Measurements from ENCODE around the gene CCDC177. TPM values are rescaled to one million over a fixed set of nuclear protein-coding genes. Genes with fewer than 3 reads are reported as not detected.

CCDC177 gene
- total RNA-seq, 1 experiment from 2014 or later, result 0.82 TPM

DNA sequence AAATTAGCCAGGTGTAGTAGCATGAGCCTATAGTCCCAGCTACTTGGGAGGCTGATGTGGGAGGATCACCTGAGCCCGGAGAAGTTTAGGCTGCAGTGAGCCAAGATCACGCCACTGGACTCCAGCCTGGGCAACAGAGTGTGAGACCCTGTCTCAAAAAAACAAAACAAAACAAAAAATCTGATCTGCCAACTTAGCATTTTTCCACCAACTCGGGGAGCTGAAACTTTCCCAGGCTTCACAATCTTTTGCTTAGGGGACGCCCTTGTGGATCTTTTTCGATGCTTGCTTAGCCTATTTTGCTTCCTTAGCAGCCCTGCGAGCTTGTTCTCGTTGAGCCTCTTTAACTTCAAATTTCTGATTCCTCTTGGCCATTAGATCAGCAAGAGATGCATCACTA lies 13.8 kb downstream of the CCDC177 start:
- BruUV-seq (replicated peaks), result no TSS peak
- no peaks in the 10 kb centered on the region for H3K9me3 ChIP-seq
- no peaks in the 10 kb centered on the region for H3K36me3 ChIP-seq (ENCODE audit: control insufficient read depth, insufficient read depth, low read length)
- no peak for DNase-seq
- no peak overlapping the region for H3K4me3 Mint-ChIP-seq (ENCODE audit: unreplicated experiment)
- no peaks in the 10 kb centered on the region for H3K4me1 Mint-ChIP-seq (ENCODE audit: low read depth, unreplicated experiment)
- TF ChIP-seq, protein P1, sequence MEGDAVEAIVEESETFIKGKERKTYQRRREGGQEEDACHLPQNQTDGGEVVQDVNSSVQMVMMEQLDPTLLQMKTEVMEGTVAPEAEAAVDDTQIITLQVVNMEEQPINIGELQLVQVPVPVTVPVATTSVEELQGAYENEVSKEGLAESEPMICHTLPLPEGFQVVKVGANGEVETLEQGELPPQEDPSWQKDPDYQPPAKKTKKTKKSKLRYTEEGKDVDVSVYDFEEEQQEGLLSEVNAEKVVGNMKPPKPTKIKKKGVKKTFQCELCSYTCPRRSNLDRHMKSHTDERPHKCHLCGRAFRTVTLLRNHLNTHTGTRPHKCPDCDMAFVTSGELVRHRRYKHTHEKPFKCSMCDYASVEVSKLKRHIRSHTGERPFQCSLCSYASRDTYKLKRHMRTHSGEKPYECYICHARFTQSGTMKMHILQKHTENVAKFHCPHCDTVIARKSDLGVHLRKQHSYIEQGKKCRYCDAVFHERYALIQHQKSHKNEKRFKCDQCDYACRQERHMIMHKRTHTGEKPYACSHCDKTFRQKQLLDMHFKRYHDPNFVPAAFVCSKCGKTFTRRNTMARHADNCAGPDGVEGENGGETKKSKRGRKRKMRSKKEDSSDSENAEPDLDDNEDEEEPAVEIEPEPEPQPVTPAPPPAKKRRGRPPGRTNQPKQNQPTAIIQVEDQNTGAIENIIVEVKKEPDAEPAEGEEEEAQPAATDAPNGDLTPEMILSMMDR (IDR thresholded peaks at IDR 0.05; ENCODE audit: insufficient read depth in 1 of 2, low read depth in 1 of 2, low read length in 1 of 2, severe bottlenecking in 1 of 2, unreplicated experiment in 1 of 2), result no peak
- H3K27me3 Mint-ChIP-seq (ENCODE audit: insufficient read depth, unreplicated experiment), result peaks cover 20% of the 10 kb centered on the region
- H3K27ac Mint-ChIP-seq (ENCODE audit: unreplicated experiment), result no peak overlapping the region
- no peaks in the 10 kb centered on the region for H3K9me3 Mint-ChIP-seq (ENCODE audit: unreplicated experiment)
- ChIA-PET CTCF (no interaction called here), POLR2A (no interaction called here)
- no peaks in the 10 kb centered on the region for H3K4me1 ChIP-seq
- H3K4me3 ChIP-seq (ENCODE audit: low read depth, low read length), result no peak overlapping the region
- no peaks in the 10 kb centered on the region for H3K27me3 ChIP-seq (replicated peaks; ENCODE audit: control insufficient read depth, insufficient read depth, low read length)
- intact Hi-C loops (cut with micrococcal nuclease; ENCODE audit: unreplicated experiment), result no loop called here
- no peaks in the 10 kb centered on the region for H3K36me3 Mint-ChIP-seq (ENCODE audit: insufficient read depth, unreplicated experiment)

DNA sequence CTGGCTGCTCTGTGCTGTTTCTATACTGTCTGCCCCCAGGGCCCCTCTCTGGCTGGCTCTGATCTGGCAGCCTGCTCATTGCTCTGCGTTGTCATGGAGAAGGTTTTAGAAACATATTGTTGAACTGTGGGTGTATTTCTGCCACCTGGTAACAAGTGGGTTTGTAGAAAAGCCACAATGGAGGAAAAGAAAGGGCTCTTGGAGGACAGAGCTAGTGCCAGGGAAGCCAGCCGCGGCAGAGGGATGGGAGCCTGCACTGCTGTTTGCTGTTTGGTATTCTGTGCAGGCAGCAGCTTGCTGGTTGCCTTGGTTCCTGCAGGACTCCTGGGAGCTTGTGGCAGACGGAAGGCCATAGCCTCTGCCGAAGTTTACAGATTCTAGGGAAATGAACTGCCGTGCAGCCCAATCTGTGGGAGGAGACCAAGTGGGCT lies 15.1 kb downstream of the CCDC177 start:
- Histone ChIP-seq H3K4me3 (ENCODE audit: low read depth, low read length) (no peak overlapping the region), H3K4me1 (no peaks in the 10 kb centered on the region), H3K36me3 (ENCODE audit: control insufficient read depth, insufficient read depth, low read length) (no peaks in the 10 kb centered on the region), H3K27me3 (replicated peaks; ENCODE audit: control insufficient read depth, insufficient read depth, low read length) (no peaks in the 10 kb centered on the region), H3K9me3 (no peaks in the 10 kb centered on the region)
- Mint-ChIP-seq H3K4me3 (ENCODE audit: unreplicated experiment) (no peak overlapping the region), H3K4me1 (ENCODE audit: low read depth, unreplicated experiment) (no peaks in the 10 kb centered on the region), H3K27me3 (ENCODE audit: insufficient read depth, unreplicated experiment) (peaks cover 15% of the 10 kb centered on the region), H3K27ac (ENCODE audit: unreplicated experiment) (no peak overlapping the region), H3K36me3 (ENCODE audit: insufficient read depth, unreplicated experiment) (no peaks in the 10 kb centered on the region), H3K9me3 (ENCODE audit: unreplicated experiment) (no peaks in the 10 kb centered on the region)
- no TSS peak for BruUV-seq (replicated peaks)
- intact Hi-C loops (cut with micrococcal nuclease; ENCODE audit: unreplicated experiment), result no loop called here
- POLR2A ChIA-PET, result no interaction called here
- TF ChIP-seq, protein P1 (IDR thresholded peaks at IDR 0.05; ENCODE audit: insufficient read depth in 1 of 2, low read depth in 1 of 2, low read length in 1 of 2, severe bottlenecking in 1 of 2, unreplicated experiment in 1 of 2), result no peak
- no peak for DNase-seq
- CTCF ChIA-PET, result no interaction called here

DNA sequence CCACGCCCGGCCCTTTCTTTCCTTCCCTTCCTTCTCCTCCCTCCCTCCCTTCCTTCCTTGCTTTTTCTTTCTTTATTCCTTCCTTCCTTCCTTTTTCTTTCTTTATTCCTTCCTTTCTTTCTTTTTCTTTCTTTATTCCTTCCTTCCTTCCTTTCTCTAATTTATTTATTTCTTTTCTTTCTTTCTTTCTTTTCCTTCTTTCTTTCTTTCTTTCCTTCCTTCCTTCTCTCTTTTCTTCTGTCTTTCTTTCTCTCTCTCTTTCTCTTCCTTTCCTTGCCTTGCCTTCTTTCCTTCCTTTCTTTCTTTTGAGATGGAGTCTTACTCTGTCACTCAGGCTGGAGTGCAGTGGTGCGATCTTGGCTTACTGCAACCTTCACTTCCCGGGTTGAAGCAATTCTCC lies 15.9 kb downstream of the CCDC177 start:
- Histone ChIP-seq H3K9me3 (no peaks in the 10 kb centered on the region), H3K4me1 (no peaks in the 10 kb centered on the region), H3K36me3 (ENCODE audit: control insufficient read depth, insufficient read depth, low read length) (no peaks in the 10 kb centered on the region), H3K27me3 (replicated peaks; ENCODE audit: control insufficient read depth, insufficient read depth, low read length) (no peaks in the 10 kb centered on the region), H3K4me3 (ENCODE audit: low read depth, low read length) (no peak overlapping the region)
- CTCF ChIA-PET, result no interaction called here
- Mint-ChIP-seq H3K4me3 (ENCODE audit: unreplicated experiment) (no peak overlapping the region), H3K27me3 (ENCODE audit: insufficient read depth, unreplicated experiment) (peaks cover 11% of the 10 kb centered on the region), H3K9me3 (ENCODE audit: unreplicated experiment) (no peaks in the 10 kb centered on the region), H3K4me1 (ENCODE audit: low read depth, unreplicated experiment) (no peaks in the 10 kb centered on the region), H3K27ac (ENCODE audit: unreplicated experiment) (no peak overlapping the region), H3K36me3 (ENCODE audit: insufficient read depth, unreplicated experiment) (no peaks in the 10 kb centered on the region)
- no TSS peak for BruUV-seq (replicated peaks)
- DNase-seq, result no peak
- POLR2A ChIA-PET, result no interaction called here
- TF ChIP-seq, protein P1 (IDR thresholded peaks at IDR 0.05; ENCODE audit: insufficient read depth in 1 of 2, low read depth in 1 of 2, low read length in 1 of 2, severe bottlenecking in 1 of 2, unreplicated experiment in 1 of 2), result no peak
- intact Hi-C loops (cut with micrococcal nuclease; ENCODE audit: unreplicated experiment), result no loop called here

Data from Caco-2 (cell line).